K562 (cell line): ENCODE data around the gene ZNF169. TPM values are rescaled to one million over a fixed set of nuclear protein-coding genes. Genes with fewer than 3 reads are reported as not detected.

Experiments used
- ATAC-seq: fragments of 200-7000 bp; cut with Tn5 transposase; 3 replicates; pipeline ENCODE4 v1.9.1; 2020; ENCODE audit warnings: moderate library complexity
- Bru-seq: library from RNA; stranded (reverse); fragments of 400-500 nt; gene quantifications from one replicate; lab custom pipeline; 2021; lab: Mats Ljungman, UMichigan
- BruChase-seq, 2 experiments: library from RNA; stranded (reverse); fragments of 400-500 nt; gene quantifications; one replicate each; lab custom pipeline; 2021; lab: Mats Ljungman, UMichigan
- BruUV-seq: library from RNA; stranded (reverse); fragments of 400-500 nt; replicated peaks from 2 replicates; lab custom pipeline; 2021; lab: Mats Ljungman, UMichigan
- CTCF ChIA-PET: fragments of 300-600 bp; formaldehyde crosslinking; extraction: SDS; loops from one replicate; lab custom pipeline; 2021; ENCODE audit warnings: low intra/inter-chr PET ratio; lab: Yijun Ruan, JAX
- POLR2A ChIA-PET: fragments of 300-600, 350-650 bp; sonication (Branson Sonifier 250); formaldehyde crosslinking; extraction: SDS; loops from one replicate; lab custom pipeline; 2021; ENCODE audit warnings: antibody characterized with exemption, inconsistent platforms; lab: Yijun Ruan, JAX
- DNase-seq, 4 experiments: peaks; one replicate each; pipeline versions ENCODE4 v3.0.0 to v3.0.0-alpha.2; 2011 to 2018; ENCODE audit warnings: low spot score in 3 of 4, mixed read lengths in 3 of 4; ENCODE audit errors: extremely low read depth in 1 of 4
- FAIRE-seq: peaks from 2 replicates; lab custom pipeline; 2011; peaks lifted over from hg19 to GRCh38; lab: Jason Lieb, UNC
- H2AFZ ChIP-seq: 2 replicates; pipeline ENCODE4 v1.6.0; 2011; ENCODE audit warnings: low read depth, low read length, control low read depth, inconsistent platforms
- H3K27ac ChIP-seq: fragments of 200-600 bp; 3 replicates; pipeline ENCODE4 v1.8.0; 2011; ENCODE audit warnings: low read depth, mild to moderate bottlenecking, control low read depth, inconsistent platforms, low read length, moderate library complexity, mixed read lengths; ENCODE audit errors: extremely low read depth
- H3K27me3 ChIP-seq, 2 experiments: fragments of 300-600 bp in 1 of 2; 2 replicates in 1 of 2; 3 replicates in 1 of 2; pipeline versions ENCODE4 v1.6.0 to v1.8.0; 2011; ENCODE audit warnings: inconsistent platforms in 2 of 2, low read length in 2 of 2, mild to moderate bottlenecking in 1 of 2, mixed read lengths in 1 of 2, moderate library complexity in 1 of 2; ENCODE audit not compliant: control insufficient read depth in 2 of 2, insufficient read depth in 2 of 2
- H3K36me3 ChIP-seq: fragments of 300-600 bp; 3 replicates; pipeline ENCODE4 v1.8.0; 2011; ENCODE audit warnings: mild to moderate bottlenecking, low read length, inconsistent platforms; ENCODE audit not compliant: control insufficient read depth, insufficient read depth
- H3K4me1 ChIP-seq, 2 experiments: fragments of 200-600 bp in 1 of 2; replicated peaks in 1 of 2; 2 replicates in 1 of 2; 3 replicates in 1 of 2; pipeline versions ENCODE4 v1.5.1 to v1.8.0; 2011; ENCODE audit warnings: inconsistent platforms in 2 of 2, low read length in 2 of 2, mild to moderate bottlenecking in 1 of 2, mixed read lengths in 1 of 2, moderate library complexity in 1 of 2; ENCODE audit not compliant: control insufficient read depth in 2 of 2, insufficient read depth in 2 of 2
- H3K4me2 ChIP-seq: 2 replicates; pipeline ENCODE4 v1.6.1; 2011; ENCODE audit warnings: low read length, control low read depth, inconsistent platforms, mixed read lengths; ENCODE audit not compliant: insufficient read depth
- H3K4me3 ChIP-seq: fragments of 200-600 bp; sonication (generic), shearing (Covaris generic); 2 replicates; pipeline ENCODE4 v1.5.1; 2016; ENCODE audit warnings: control low read depth, inconsistent platforms
- H3K79me2 ChIP-seq: fragments of 200-600 bp; 3 replicates; pipeline ENCODE4 v1.8.0; 2011; ENCODE audit warnings: low read length, inconsistent platforms; ENCODE audit not compliant: control insufficient read depth, insufficient read depth
- H3K9ac ChIP-seq, 2 experiments: 2 replicates each; pipeline versions ENCODE4 v1.6.0 to v1.6.1; 2011; ENCODE audit warnings: low read depth in 2 of 2, low read length in 2 of 2, control low read depth in 1 of 2, inconsistent platforms in 1 of 2, mild to moderate bottlenecking in 1 of 2, mixed read lengths in 1 of 2; ENCODE audit not compliant: insufficient read depth in 1 of 2
- H3K9me1 ChIP-seq: one replicate; pipeline ENCODE4 v1.6.0; 2011; ENCODE audit warnings: inconsistent platforms, mild to moderate bottlenecking, low read length, moderate library complexity; ENCODE audit not compliant: control insufficient read depth, insufficient read depth
- H3K9me3 ChIP-seq: replicated peaks from 2 replicates; pipeline ENCODE4 v1.5.1; 2011; ENCODE audit warnings: low read depth, low read length, inconsistent platforms; ENCODE audit not compliant: control insufficient read depth, insufficient read depth
- H4K20me1 ChIP-seq: replicated peaks from 2 replicates; pipeline ENCODE4 v1.6.1; 2011; ENCODE audit warnings: low read length, inconsistent platforms, mixed read lengths; ENCODE audit not compliant: control insufficient read depth, insufficient read depth
- FOXK2 ChIP-seq, 2 experiments: fragments of 450-650 bp; IDR thresholded peaks in 1 of 2; conservative IDR thresholded peaks in 1 of 2; 2 replicates each; pipeline ENCODE4 v1.6.1; 2016; ENCODE audit warnings: low read depth in 2 of 2, mild to moderate bottlenecking in 1 of 2
- LEF1 ChIP-seq: fragments of 450-650 bp; IDR thresholded peaks from 2 replicates; pipeline ENCODE4 v1.6.1; 2016; ENCODE audit warnings: mild to moderate bottlenecking
- MAZ ChIP-seq, 2 experiments: fragments of 450-650 bp in 1 of 2; sonication (generic) in 1 of 2; formaldehyde crosslinking; IDR thresholded peaks in 1 of 2; conservative IDR thresholded peaks in 1 of 2; 2 replicates each; pipeline versions ENCODE4 v1.4.0 to v1.5.0; 2020; ENCODE audit warnings: mild to moderate bottlenecking in 1 of 2, missing genetic modification reagents in 1 of 2
- MXD1 ChIP-seq: fragments of 250-450 bp; sonication (Bioruptor Pico); IDR thresholded peaks from 2 replicates; pipeline ENCODE4 v1.8.0; 2021; ENCODE audit warnings: borderline replicate concordance, mild to moderate bottlenecking, moderate library complexity; ENCODE audit not compliant: poor library complexity, severe bottlenecking
- MYC ChIP-seq, 2 experiments: fragments of 250-450 bp in 1 of 2; sonication (Bioruptor Pico) in 1 of 2; IDR thresholded peaks; 2 replicates each; pipeline versions ENCODE4 v1.5.1 to v1.6.1; 2012 to 2021; ENCODE audit warnings: low read depth in 2 of 2, borderline replicate concordance in 1 of 2, improper control_type of control experiment in 1 of 2, low read length in 1 of 2, mild to moderate bottlenecking in 1 of 2, moderate library complexity in 1 of 2
- NFRKB ChIP-seq: fragments of 450-650 bp; IDR thresholded peaks from 2 replicates; pipeline ENCODE4 v1.6.1; 2016; ENCODE audit warnings: low read depth
- SFPQ ChIP-seq: fragments of 200-400 bp; formaldehyde crosslinking; IDR thresholded peaks from 2 replicates; pipeline ENCODE4 v1.6.1; 2017; ENCODE audit warnings: mild to moderate bottlenecking, low read depth, low read length, moderate library complexity
- TFAP4 ChIP-seq: sonication (generic); formaldehyde crosslinking; IDR thresholded peaks from 2 replicates; pipeline ENCODE4 v1.8.0; 2022; ENCODE audit warnings: missing genetic modification reagents, mild to moderate bottlenecking, moderate library complexity, borderline replicate concordance
- ZNF589 ChIP-seq: fragments of 200-800 bp; sonication (Bioruptor generic); IDR thresholded peaks from 2 replicates; pipeline ENCODE4 v1.6.1; 2016; ENCODE audit warnings: low read depth, missing genetic modification characterization, missing compliant biosample characterization
- WGBS: fragments of 100-300 bp; shearing (Covaris generic); methylation state at CpG from one replicate; pipeline ENCODE4 v1.1.6; 2016; ENCODE audit warnings: low coverage, mixed read lengths; ENCODE audit not compliant: insufficient coverage; ENCODE audit errors: missing lambda C conversion rate; 5-methylcytosine and 5-hydroxymethylcytosine counted together
- in situ Hi-C: fragments of 300-500 bp; cut with MboI; formaldehyde crosslinking; loops from 4 replicates; pipeline ENCODE4 v1.15.0; 2018; ENCODE audit warnings: inconsistent platforms, mixed read lengths
- intact Hi-C: fragments of 100-400 bp; cut with micrococcal nuclease; formaldehyde crosslinking; loops from 2 replicates; pipeline ENCODE4 v1.14.2; 2022
- long read RNA-seq, 3 experiments: library from polyadenylated mRNA in 2 of 3; library from RNA in 1 of 3; unstranded in 2 of 3; stranded (forward) in 1 of 3; transcript quantifications; one replicate each; pipeline ENCODE4 v2.0.0, GENCODE V29; 2019 to 2022
- polyA minus RNA-seq, 3 experiments: library from RNA; depleted of rRNA, polyadenylated mRNA; stranded (reverse); fragments of >200 nt; gene quantifications; 2 replicates each; pipeline ENCODE4 v1.2.3, GENCODE V29; 2011
- polyA plus RNA-seq, 8 experiments: library from polyadenylated mRNA; depleted of rRNA in 4 of 8; stranded (reverse) in 5 of 8; unstranded in 3 of 8; fragments of >200 nt; fragmentation: Nextera tagmentation in 2 of 8; fragmentation: Illumina TruSeq in 1 of 8; extraction: Ambion mirVana in 2 of 8; extraction: Trizol in 1 of 8; gene quantifications; 2 replicates each; pipeline versions ENCODE4 v1.2.1 to v1.2.3, GENCODE V29; 2011 to 2014; ENCODE audit warnings: inconsistent platforms in 1 of 8, missing spikeins in 1 of 8
- total RNA-seq, 7 experiments: library from RNA; depleted of rRNA in 6 of 7; stranded (reverse); fragments of >200 nt in 6 of 7; fragmentation: Illumina TruSeq in 2 of 7; extraction: Trizol in 2 of 7; gene quantifications; 2 replicates each; pipeline versions ENCODE4 v1.2.1 to v1.2.3, GENCODE V29; 2011 to 2021; ENCODE audit warnings: low replicate concordance in 1 of 7

The ZNF169 gene
- total RNA-seq (2011; cell fraction: chromatin; rRNA removed; ENCODE audit: low replicate concordance) = 46.3 and 50.2 TPM in 2 replicates
- total RNA-seq (2011; cell fraction: nucleolus; rRNA removed) = 29.0 and 29.1 TPM in 2 replicates
- total RNA-seq (2011; cell fraction: nucleoplasm; rRNA removed) = 48.9 and 68.4 TPM in 2 replicates
- total RNA-seq (2014; rRNA removed) = 3.6 and 4.2 TPM in 2 replicates
- total RNA-seq (2014; rRNA removed; fragmentation: Illumina TruSeq; extraction: Trizol) = 5.3 and 6.2 TPM in 2 replicates
- total RNA-seq (2015; rRNA removed; fragmentation: Illumina TruSeq; extraction: Trizol) = 4.4 and 6.4 TPM in 2 replicates
- total RNA-seq (2021) = 5.6 and 5.9 TPM in 2 replicates
- polyA plus RNA-seq (2011; rRNA removed) = 16.2 and 22.1 TPM in 2 replicates
- 7.9 and 20.6 TPM in 2 replicates for polyA plus RNA-seq (2011; cell fraction: cytosol; rRNA removed)
- polyA plus RNA-seq (2011; cell fraction: nucleus; rRNA removed) = 31.3 and 37.2 TPM in 2 replicates
- polyA plus RNA-seq (2012) = 4.4 and 16.2 TPM in 2 replicates
- 7.9 and 10.0 TPM in 2 replicates for polyA plus RNA-seq (2014; fragmentation: Illumina TruSeq; extraction: Trizol)
- polyA plus RNA-seq (2014; fragmentation: Nextera tagmentation; extraction: Ambion mirVana) = 1 to 10 TPM; 2.0 to 4.2 TPM
- polyA plus RNA-seq (2014; rRNA removed) = 13.3 and 13.9 TPM in 2 replicates
- 14.9 and 16.4 TPM in 2 replicates for polyA minus RNA-seq (2011; rRNA and poly(A)+ RNA removed)
- polyA minus RNA-seq (2011; cell fraction: cytosol; rRNA and poly(A)+ RNA removed) = 2.9 and 3.1 TPM in 2 replicates
- polyA minus RNA-seq (2011; cell fraction: nucleus; rRNA and poly(A)+ RNA removed) = 12.0 and 16.3 TPM in 2 replicates
- Bru-seq, nascent RNA = percentile 72 among the genes with signal in this experiment
- BruChase-seq, experiment 1, labeled RNA remaining after a 2-hour chase = percentile 76 among the genes with signal in this experiment
- BruChase-seq, experiment 2, labeled RNA remaining after a 6-hour chase = percentile 70 among the genes with signal in this experiment
- long read RNA-seq, experiment 1, partial matches to known transcripts = 0 of 5 reads
- long read RNA-seq, experiment 1, other reads (novel, unspliced or antisense) = 5 of 5 reads
- long read RNA-seq, experiment 2, partial matches to known transcripts = 0 of 1 reads
- long read RNA-seq, experiment 2, other reads (novel, unspliced or antisense) = 1 of 1 reads
- long read RNA-seq, experiment 3, partial matches to known transcripts = 0 of 2 reads
- long read RNA-seq, experiment 3, other reads (novel, unspliced or antisense) = 2 of 2 reads

- peaks cover 7% of the 10 kb centered on the region; the same call in 2 of the 3 replicates for H3K36me3 ChIP-seq
- FAIRE-seq = peak; percentile 90
- H3K9me3 ChIP-seq = no peaks in the 10 kb centered on the region
- peak; percentile 100 for ATAC-seq
- H3K4me2 ChIP-seq = peak within 1 kb of the TSS; percentile 93
- peak within 1 kb of the TSS; percentile 98 for H2AFZ ChIP-seq
- BruUV-seq = TSS peak; percentile 78
- 1% methylated on average over 40 of the region's 50 CpGs for WGBS
- H3K9ac ChIP-seq = peak within 1 kb of the TSS; percentile 82 to 95
- H3K27me3 ChIP-seq = no peaks in the 10 kb centered on the region
- in situ Hi-C loops (no loop called here), intact Hi-C loops (loop anchor here (2.0 kb wide), 1 partner anchor 20 kb away; no protein-coding TSS in a partner anchor)
- peak; percentile 88 to 93 (median 90) for DNase-seq
- H4K20me1 ChIP-seq = no peaks in the 10 kb centered on the region
- no peaks in the 10 kb centered on the region for H3K9me1 ChIP-seq
- ChIA-PET POLR2A (interaction anchor here (0.9 to 2.1 kb wide), 4 partner anchors 10 to 18 kb away, joined by 3 to 5 read pairs (median 4); no protein-coding TSS in a partner anchor), CTCF (no interaction called here)
- peaks cover 0 to 24% of the 10 kb centered on the region in 2 experiments; a peak in 3 of 5 replicates for H3K4me1 ChIP-seq
- peaks cover 38% of the 10 kb centered on the region for H3K79me2 ChIP-seq
- H3K27ac ChIP-seq = peak within 1 kb of the TSS; percentile 72
- peak within 1 kb of the TSS; percentile 69 for H3K4me3 ChIP-seq
- no peak for TF ChIP-seq LEF1
- no peak for TF ChIP-seq MXD1 (CRISPR knock-in tag)
- TF ChIP-seq ZNF589 = 0 out of 2 replicates have a peak, but pooled peaks have one; percentile 54
- TF ChIP-seq MAZ (CRISPR knock-in tag; conservative IDR thresholded peaks at IDR 0.05 in 1 of 2, IDR thresholded peaks at IDR 0.05 in 1 of 2) = peak; percentile 18 to 46; a peak in 1 of 4 replicates
- TF ChIP-seq FOXK2 (conservative IDR thresholded peaks at IDR 0.05 in 1 of 2, IDR thresholded peaks at IDR 0.05 in 1 of 2; ENCODE audit: low read depth in 2 of 2) = 0 out of 4 replicates have a peak, but pooled peaks have one; percentile 35 to 44
- TF ChIP-seq MYC (IDR thresholded peaks at IDR 0.05; ENCODE audit: low read depth, low read length) = no peak; the same call in none of the 2 replicates
- peak; percentile 40; the same call in 1 of the 2 replicates for TF ChIP-seq MYC (CRISPR knock-in tag; IDR thresholded peaks at IDR 0.05; ENCODE audit: borderline replicate concordance, low read depth)
- TF ChIP-seq TFAP4 (CRISPR knock-in tag) = peak; percentile 72; the same call in 1 of the 2 replicates
- no peak for TF ChIP-seq NFRKB
- TF ChIP-seq SFPQ = no peak
Measured at GRCh38 chr9:94259077-94259862, at the start of gene ZNF169. Gene ZNF169, plus strand, starts transcription at chr9:94259298. Its CDS starts 19,515 bp downstream, at chr9:94278813.
